DOHH2 (cell line): Measurements from ENCODE around the gene TEX14.

Experiments used
- CTCF ChIP-seq: fragments of 200-600 bp; sonication (generic); IDR thresholded peaks from one replicate; pipeline ENCODE4 v1.5.1; 2014; ENCODE audit warnings: antibody characterized with exemption, mild to moderate bottlenecking, low read depth, low read length; ENCODE audit not compliant: poor library complexity, severe bottlenecking
- EZH2phosphoT487 ChIP-seq: fragments of 200-600 bp; sonication (generic); IDR thresholded peaks from 2 replicates; pipeline ENCODE4 v1.6.1; 2017; ENCODE audit warnings: borderline replicate concordance, mild to moderate bottlenecking, antibody characterized with exemption, low read length, moderate library complexity, mixed read lengths

GRCh38 chr17:58510075-58510474 is 181.8 kb downstream of the TEX14 start:
- TF ChIP-seq CTCF (no peak), EZH2phosphoT487 (no peak)
